AG10803 (cell line): Measurements from ENCODE around the gene DIS3L2.

ENCODE experiments used
- DNase-seq: peaks from one replicate; pipeline ENCODE4 v3.0.0; 2010; ENCODE audit warnings: low read depth
- H3K4me3 ChIP-seq: 2 replicates; pipeline ENCODE4 v1.5.1; 2011; ENCODE audit warnings: mild to moderate bottlenecking, low read length, control low read depth
- TF ChIP-seq, protein P1 (sequence below): conservative IDR thresholded peaks from 2 replicates; pipeline ENCODE4 v1.5.1; 2011; ENCODE audit warnings: mild to moderate bottlenecking, low read length, control low read depth, inconsistent platforms

The DIS3L2 gene

GRCh38 chr2:232203166-232203891, 241.8 kb downstream of the DIS3L2 start:
- TF ChIP-seq, protein P1, sequence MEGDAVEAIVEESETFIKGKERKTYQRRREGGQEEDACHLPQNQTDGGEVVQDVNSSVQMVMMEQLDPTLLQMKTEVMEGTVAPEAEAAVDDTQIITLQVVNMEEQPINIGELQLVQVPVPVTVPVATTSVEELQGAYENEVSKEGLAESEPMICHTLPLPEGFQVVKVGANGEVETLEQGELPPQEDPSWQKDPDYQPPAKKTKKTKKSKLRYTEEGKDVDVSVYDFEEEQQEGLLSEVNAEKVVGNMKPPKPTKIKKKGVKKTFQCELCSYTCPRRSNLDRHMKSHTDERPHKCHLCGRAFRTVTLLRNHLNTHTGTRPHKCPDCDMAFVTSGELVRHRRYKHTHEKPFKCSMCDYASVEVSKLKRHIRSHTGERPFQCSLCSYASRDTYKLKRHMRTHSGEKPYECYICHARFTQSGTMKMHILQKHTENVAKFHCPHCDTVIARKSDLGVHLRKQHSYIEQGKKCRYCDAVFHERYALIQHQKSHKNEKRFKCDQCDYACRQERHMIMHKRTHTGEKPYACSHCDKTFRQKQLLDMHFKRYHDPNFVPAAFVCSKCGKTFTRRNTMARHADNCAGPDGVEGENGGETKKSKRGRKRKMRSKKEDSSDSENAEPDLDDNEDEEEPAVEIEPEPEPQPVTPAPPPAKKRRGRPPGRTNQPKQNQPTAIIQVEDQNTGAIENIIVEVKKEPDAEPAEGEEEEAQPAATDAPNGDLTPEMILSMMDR: no peak
- peak; percentile 15 for DNase-seq
- no peak overlapping the region for H3K4me3 ChIP-seq

DNA sequence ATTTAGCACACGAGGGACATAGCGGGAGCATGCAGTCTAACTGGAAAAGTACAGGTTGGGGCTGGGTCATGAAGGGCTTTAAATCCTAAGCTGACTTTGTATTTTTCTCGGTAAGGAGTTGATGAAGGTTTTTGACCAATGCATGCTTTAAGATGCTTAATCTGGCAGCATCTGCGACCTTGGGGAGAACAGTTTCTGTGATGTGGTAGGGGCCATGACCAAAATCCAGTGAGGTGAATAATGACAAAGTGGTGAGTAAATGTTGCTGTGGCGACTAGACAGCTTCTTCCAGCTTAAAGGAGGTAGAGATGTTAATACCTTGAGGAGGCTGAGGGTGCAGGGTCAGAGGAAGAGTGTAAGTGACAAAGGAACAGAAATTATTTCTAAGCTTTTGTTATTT, 242.4 kb downstream of the DIS3L2 start:
- TF ChIP-seq, protein P1: no peak
- no peak for DNase-seq
- H3K4me3 ChIP-seq: no peak overlapping the region

GRCh38 chr2:232204457-232204931, 243.0 kb downstream of the DIS3L2 start:
- no peak overlapping the region for H3K4me3 ChIP-seq
- peak; percentile 52 for DNase-seq
- TF ChIP-seq, protein P1: no peak

- DNase-seq: no peak
- H3K4me3 ChIP-seq: no peak overlapping the region
- TF ChIP-seq, protein P1: no peak
Observed at GRCh38 chr2:232207174-232207573, 245.7 kb downstream of the DIS3L2 start.

- no peak overlapping the region for H3K4me3 ChIP-seq
- no peak for DNase-seq
- TF ChIP-seq, protein P1: no peak
Observed at GRCh38 chr2:232210306-232210705, 248.8 kb downstream of the DIS3L2 start.

DNA sequence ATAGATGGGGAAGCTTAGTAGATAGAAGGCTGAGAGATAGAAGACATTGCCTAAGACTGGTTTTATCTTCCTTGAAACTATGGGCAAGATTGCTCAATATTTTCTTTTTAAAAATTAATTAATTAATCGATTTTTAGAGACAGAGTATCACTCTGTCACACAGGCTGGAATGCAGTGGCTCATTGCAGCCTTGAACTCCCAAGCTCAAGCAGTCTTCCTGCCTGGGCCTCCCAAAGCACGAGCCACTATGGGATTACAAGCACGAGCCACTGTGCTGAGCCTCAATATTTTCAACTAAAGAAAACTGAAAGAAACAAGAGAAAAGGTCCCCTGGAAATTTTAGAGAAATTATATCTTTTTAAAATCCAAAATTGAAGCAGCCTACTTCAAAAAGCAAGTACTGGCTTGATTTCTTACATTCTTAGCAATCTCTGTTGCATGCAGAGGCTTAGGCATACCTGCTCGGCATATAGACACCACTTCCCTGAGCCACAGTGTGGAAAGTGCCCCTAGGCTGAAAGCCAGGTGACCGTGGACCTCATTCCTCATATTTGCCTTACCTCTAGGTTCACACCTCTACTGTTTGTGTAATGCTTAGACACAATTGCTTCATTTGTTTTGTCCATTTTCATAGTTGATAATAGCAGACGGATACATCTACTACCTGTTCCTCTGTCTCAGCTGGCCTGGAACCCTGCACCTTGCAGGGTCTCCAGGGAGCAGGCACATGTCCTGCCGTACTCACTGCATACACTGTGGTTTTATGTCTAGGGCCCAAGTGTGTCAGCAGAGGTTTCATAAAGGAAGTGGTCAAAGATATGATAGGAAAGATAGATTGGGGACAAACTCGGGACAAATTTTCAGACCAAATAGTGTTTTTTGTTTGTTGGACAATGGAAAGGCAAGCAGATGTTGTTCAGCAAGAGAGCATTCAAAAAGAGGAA, 250.5 kb downstream of the DIS3L2 start:
- no peak for DNase-seq
- H3K4me3 ChIP-seq: no peak overlapping the region
- TF ChIP-seq, protein P1: no peak
